ENCODE measurements around the gene PDS5B. TPM values are rescaled to one million over a fixed set of nuclear protein-coding genes. Genes with fewer than 3 reads are reported as not detected.

The PDS5B gene
- total RNA-seq, 4 donors from 2014 or later = 10.0 to 91.3 (median 32.1) TPM

GRCh38 chr13:32585550-32586079 is 637 bp upstream of the PDS5B start:
- Histone ChIP-seq H3K4me3 (peak overlapping the region; percentile 25 to 84 (median 56)), H3K27me3 (no peaks in the 10 kb centered on the region), H3K9me3 (no peaks in the 10 kb centered on the region), H3K4me1 (peaks cover 0 to 35% (median 23%) of the 10 kb centered on the region in 4 donors), H3K36me3 (no peaks in the 10 kb centered on the region), H3K27ac (peak overlapping the region; percentile 96 to 98 (median 97))
- in situ Hi-C loops (cut with MboI; ENCODE audit: low pct_ligation_motif_present in 1 of 4, low pct_unique_long_range_greater_than_20kb in 1 of 4, low sequenced_read_pairs in 3 of 4) = loop anchor here (10.0 to 25.0 kb wide), 5 partner anchors 49 to 1127 kb away; partner anchors contain the start of gene KL (in 1 of the 4)
- 0 to 17% methylated on average over 7 to 8 of the region's 8 CpGs for WGBS, 2 donors (ENCODE audit: low coverage in 1 of 2)
- DNase-seq = no peak
- intact Hi-C loops (cut with DNase I; ENCODE audit: low total_unique reads) = loop anchor here (2.0 to 10.0 kb wide), 3 partner anchors 55 to 1137 kb away; no protein-coding TSS in a partner anchor
- TF ChIP-seq POLR2A (IDR thresholded peaks at IDR 0.05) (no peak), EP300 (IDR thresholded peaks at IDR 0.05; ENCODE audit: low read depth) (no peak), CTCF (IDR thresholded peaks at IDR 0.05) (no peak), POLR2AphosphoS5 (IDR thresholded peaks at IDR 0.05) (no peak)

GRCh38 chr13:32587011-32587810 is 959 bp downstream of the PDS5B start:
- peak overlapping the region; percentile 74 to 84 (median 76) for H3K4me3 ChIP-seq
- peak; percentile 25 for TF ChIP-seq POLR2A (IDR thresholded peaks at IDR 0.05)
- TF ChIP-seq EP300 (IDR thresholded peaks at IDR 0.05; ENCODE audit: low read depth) = no peak
- peak in 1 of 3 donors; percentile 11 for TF ChIP-seq POLR2AphosphoS5 (IDR thresholded peaks at IDR 0.05)
- TF ChIP-seq CTCF (IDR thresholded peaks at IDR 0.05) = peak in 1 of 5 experiments; percentile 3
- DNase-seq = peak; percentile 73
- H3K27me3 ChIP-seq = no peaks in the 10 kb centered on the region
- no peaks in the 10 kb centered on the region for H3K36me3 ChIP-seq
- intact Hi-C loops (cut with DNase I; ENCODE audit: low total_unique reads) (loop anchor here (2.0 to 10.0 kb wide), 3 partner anchors 54 to 1135 kb away; no protein-coding TSS in a partner anchor), in situ Hi-C loops (cut with MboI; ENCODE audit: low pct_ligation_motif_present in 1 of 4, low pct_unique_long_range_greater_than_20kb in 1 of 4, low sequenced_read_pairs in 3 of 4) (loop anchor here (10.0 to 25.0 kb wide), 5 partner anchors 48 to 1125 kb away; partner anchors contain the start of gene KL (in 1 of the 4))
- 0 to 1% methylated on average over 19 to 32 of the region's 74 CpGs for WGBS, 2 donors (ENCODE audit: low coverage in 1 of 2)
- peak overlapping the region; percentile 96 to 98 (median 97) for H3K27ac ChIP-seq
- H3K4me1 ChIP-seq = peaks cover 0 to 38% (median 23%) of the 10 kb centered on the region in 4 donors
- no peaks in the 10 kb centered on the region for H3K9me3 ChIP-seq

- H3K27me3 ChIP-seq = no peaks in the 10 kb centered on the region
- WGBS, 2 donors (ENCODE audit: low coverage in 1 of 2) = 1 to 4% methylated on average over 8 of the region's 8 CpGs
- no peaks in the 10 kb centered on the region for H3K36me3 ChIP-seq
- no peak for DNase-seq
- peak overlapping the region; percentile 96 to 98 (median 97) for H3K27ac ChIP-seq
- TF ChIP-seq POLR2AphosphoS5 (IDR thresholded peaks at IDR 0.05) (no peak), POLR2A (IDR thresholded peaks at IDR 0.05) (no peak), EP300 (IDR thresholded peaks at IDR 0.05; ENCODE audit: low read depth) (no peak), CTCF (IDR thresholded peaks at IDR 0.05) (no peak)
- H3K9me3 ChIP-seq = no peaks in the 10 kb centered on the region
- in situ Hi-C loops (cut with MboI; ENCODE audit: low pct_ligation_motif_present in 1 of 4, low pct_unique_long_range_greater_than_20kb in 1 of 4, low sequenced_read_pairs in 3 of 4) = loop anchor here (10.0 to 25.0 kb wide), 5 partner anchors 47 to 1125 kb away; partner anchors contain the start of gene KL (in 1 of the 4)
- H3K4me1 ChIP-seq = peaks cover 0 to 40% (median 23%) of the 10 kb centered on the region in 4 donors
- peak overlapping the region; percentile 74 to 84 (median 76) for H3K4me3 ChIP-seq
- intact Hi-C loops (cut with DNase I; ENCODE audit: low total_unique reads) = loop anchor here (2.0 to 10.0 kb wide), 3 partner anchors 53 to 1135 kb away; no protein-coding TSS in a partner anchor
Observed at GRCh38 chr13:32587811-32588170, 1.5 kb downstream of the PDS5B start.

- peaks cover 0 to 41% (median 23%) of the 10 kb centered on the region in 4 donors for H3K4me1 ChIP-seq
- no peaks in the 10 kb centered on the region for H3K27me3 ChIP-seq
- peak overlapping the region; percentile 96 to 98 (median 97) for H3K27ac ChIP-seq
- 47 to 58% methylated on average over 5 of the region's 5 CpGs for WGBS, 2 donors (ENCODE audit: low coverage in 1 of 2)
- intact Hi-C loops (cut with DNase I; ENCODE audit: low total_unique reads) (loop anchor here (5.0 to 10.0 kb wide), 2 partner anchors 956 to 1134 kb away; no protein-coding TSS in a partner anchor), in situ Hi-C loops (cut with MboI; ENCODE audit: low pct_ligation_motif_present in 1 of 4, low pct_unique_long_range_greater_than_20kb in 1 of 4, low sequenced_read_pairs in 3 of 4) (loop anchor here (10.0 to 25.0 kb wide), 5 partner anchors 46 to 1124 kb away; partner anchors contain the start of gene KL (in 1 of the 4))
- no peak for DNase-seq
- H3K4me3 ChIP-seq = peak overlapping the region in 1 of 4 donors; percentile 76
- TF ChIP-seq CTCF (IDR thresholded peaks at IDR 0.05) = no peak
- no peak for TF ChIP-seq EP300 (IDR thresholded peaks at IDR 0.05; ENCODE audit: low read depth)
- TF ChIP-seq POLR2AphosphoS5 (IDR thresholded peaks at IDR 0.05) = no peak
- TF ChIP-seq POLR2A (IDR thresholded peaks at IDR 0.05) = no peak
- no peaks in the 10 kb centered on the region for H3K9me3 ChIP-seq
- H3K36me3 ChIP-seq = no peaks in the 10 kb centered on the region
Observed at GRCh38 chr13:32588736-32589135, 2.5 kb downstream of the PDS5B start.
